Gastroesophageal sphincter (tissue), 3 donors: Measurements from ENCODE around the gene COQ10B.

Experiments
- EP300 ChIP-seq: sonication (generic); formaldehyde crosslinking; IDR thresholded peaks from one replicate; pipeline ENCODE4 v1.6.1; 2017; ENCODE audit warnings: antibody characterized with exemption, mild to moderate bottlenecking
- POLR2A ChIP-seq, 2 donors: fragments of 450-650 bp; IDR thresholded peaks; one replicate each; pipeline ENCODE4 v1.6.1; 2017; ENCODE audit warnings: antibody characterized with exemption in 2 of 2, mild to moderate bottlenecking in 2 of 2, moderate library complexity in 1 of 2
- POLR2AphosphoS5 ChIP-seq: sonication (generic); formaldehyde crosslinking; IDR thresholded peaks from one replicate; pipeline ENCODE4 v1.6.1; 2017; ENCODE audit warnings: antibody characterized with exemption
- TF ChIP-seq, protein P1 (sequence below), 4 experiments: fragments of 200-600 bp in 2 of 4; fragments of 450-650 bp in 2 of 4; sonication (generic) in 1 of 4; IDR thresholded peaks; one replicate each; pipeline ENCODE4 v1.5.1; 2017 to 2019; ENCODE audit warnings: antibody characterized with exemption in 4 of 4, mild to moderate bottlenecking in 2 of 4, moderate library complexity in 2 of 4

GRCh38 chr2:197506658-197507057 lies 53.3 kb downstream of the COQ10B start:
- TF ChIP-seq, protein P1, sequence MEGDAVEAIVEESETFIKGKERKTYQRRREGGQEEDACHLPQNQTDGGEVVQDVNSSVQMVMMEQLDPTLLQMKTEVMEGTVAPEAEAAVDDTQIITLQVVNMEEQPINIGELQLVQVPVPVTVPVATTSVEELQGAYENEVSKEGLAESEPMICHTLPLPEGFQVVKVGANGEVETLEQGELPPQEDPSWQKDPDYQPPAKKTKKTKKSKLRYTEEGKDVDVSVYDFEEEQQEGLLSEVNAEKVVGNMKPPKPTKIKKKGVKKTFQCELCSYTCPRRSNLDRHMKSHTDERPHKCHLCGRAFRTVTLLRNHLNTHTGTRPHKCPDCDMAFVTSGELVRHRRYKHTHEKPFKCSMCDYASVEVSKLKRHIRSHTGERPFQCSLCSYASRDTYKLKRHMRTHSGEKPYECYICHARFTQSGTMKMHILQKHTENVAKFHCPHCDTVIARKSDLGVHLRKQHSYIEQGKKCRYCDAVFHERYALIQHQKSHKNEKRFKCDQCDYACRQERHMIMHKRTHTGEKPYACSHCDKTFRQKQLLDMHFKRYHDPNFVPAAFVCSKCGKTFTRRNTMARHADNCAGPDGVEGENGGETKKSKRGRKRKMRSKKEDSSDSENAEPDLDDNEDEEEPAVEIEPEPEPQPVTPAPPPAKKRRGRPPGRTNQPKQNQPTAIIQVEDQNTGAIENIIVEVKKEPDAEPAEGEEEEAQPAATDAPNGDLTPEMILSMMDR (IDR thresholded peaks at IDR 0.05): no peak
- TF ChIP-seq POLR2A (IDR thresholded peaks at IDR 0.05): no peak
- TF ChIP-seq EP300: no peak
- TF ChIP-seq POLR2AphosphoS5: no peak
